ENCODE data around the gene CD160. TPM values are rescaled to one million over a fixed set of nuclear protein-coding genes. Genes with fewer than 3 reads are reported as not detected.

The CD160 gene
- total RNA-seq, 4 donors from 2014 or later, result 0.21 TPM; not detected in 3

GRCh38 chr1:145696630-145696960 lies 22.7 kb upstream of the CD160 start:
- Histone ChIP-seq H3K4me3 (no peak overlapping the region), H3K9me3 (no peaks in the 10 kb centered on the region), H3K27ac (no peak overlapping the region), H3K4me1 (no peaks in the 10 kb centered on the region), H3K36me3 (no peaks in the 10 kb centered on the region), H3K27me3 (no peaks in the 10 kb centered on the region)
- DNase-seq (ENCODE audit: low spot score in 2 of 2), result no peak
- TF ChIP-seq POLR2A (IDR thresholded peaks at IDR 0.05) (no peak), CTCF (IDR thresholded peaks at IDR 0.05) (no peak), EP300 (IDR thresholded peaks at IDR 0.05) (no peak)
- WGBS, 2 donors, result 88 to 94% methylated on average over 3 of the region's 3 CpGs

GRCh38 chr1:145701306-145701862 lies 17.9 kb upstream of the CD160 start:
- H3K36me3 ChIP-seq, result no peaks in the 10 kb centered on the region
- no peak for TF ChIP-seq EP300 (IDR thresholded peaks at IDR 0.05)
- H3K4me3 ChIP-seq, result no peak overlapping the region
- H3K4me1 ChIP-seq, result no peaks in the 10 kb centered on the region
- no peak overlapping the region for H3K27ac ChIP-seq
- 40 to 51% methylated on average over 2 of the region's 2 CpGs for WGBS, 2 donors
- DNase-seq (ENCODE audit: low spot score in 2 of 2), result no peak
- H3K27me3 ChIP-seq, result no peaks in the 10 kb centered on the region
- no peaks in the 10 kb centered on the region for H3K9me3 ChIP-seq

- Histone ChIP-seq H3K9me3 (no peaks in the 10 kb centered on the region), H3K27ac (no peak overlapping the region), H3K36me3 (no peaks in the 10 kb centered on the region), H3K27me3 (no peaks in the 10 kb centered on the region), H3K4me3 (no peak overlapping the region), H3K4me1 (no peaks in the 10 kb centered on the region)
- DNase-seq (ENCODE audit: low spot score in 2 of 2), result no peak
- 71 to 73% methylated on average over 2 of the region's 2 CpGs for WGBS, 2 donors
- TF ChIP-seq POLR2A (IDR thresholded peaks at IDR 0.05) (no peak), CTCF (IDR thresholded peaks at IDR 0.05) (no peak), EP300 (IDR thresholded peaks at IDR 0.05) (no peak)
Observed at GRCh38 chr1:145702052-145702451, 17.2 kb upstream of the CD160 start.

- no peaks in the 10 kb centered on the region for H3K36me3 ChIP-seq
- H3K4me1 ChIP-seq, result no peaks in the 10 kb centered on the region
- no peak overlapping the region for H3K4me3 ChIP-seq
- no peaks in the 10 kb centered on the region for H3K9me3 ChIP-seq
- WGBS, 2 donors, result 87 to 89% methylated on average over 7 of the region's 7 CpGs
- TF ChIP-seq CTCF (IDR thresholded peaks at IDR 0.05) (no peak), POLR2A (IDR thresholded peaks at IDR 0.05) (no peak), EP300 (IDR thresholded peaks at IDR 0.05) (no peak)
- no peak overlapping the region for H3K27ac ChIP-seq
- no peak for DNase-seq (ENCODE audit: low spot score in 2 of 2)
- H3K27me3 ChIP-seq, result no peaks in the 10 kb centered on the region
Observed at GRCh38 chr1:145702826-145703225, 16.5 kb upstream of the CD160 start.

GRCh38 chr1:145705622-145706021 lies 13.7 kb upstream of the CD160 start:
- WGBS, 2 donors, result 90% methylated on average over 7 of the region's 7 CpGs
- Histone ChIP-seq H3K9me3 (no peaks in the 10 kb centered on the region), H3K36me3 (no peaks in the 10 kb centered on the region), H3K4me1 (no peaks in the 10 kb centered on the region), H3K27me3 (no peaks in the 10 kb centered on the region), H3K4me3 (no peak overlapping the region), H3K27ac (no peak overlapping the region)
- DNase-seq (ENCODE audit: low spot score in 2 of 2), result no peak
- TF ChIP-seq POLR2A (IDR thresholded peaks at IDR 0.05) (no peak), CTCF (IDR thresholded peaks at IDR 0.05) (no peak), EP300 (IDR thresholded peaks at IDR 0.05) (no peak)
